GDM1 (cell line): Measurements from ENCODE around the gene KCNC1.

Experiments used
- DNase-seq: peaks from one replicate; lab custom pipeline; 2025; lab: John Stamatoyannopoulos, UW

KCNC1 gene

DNA sequence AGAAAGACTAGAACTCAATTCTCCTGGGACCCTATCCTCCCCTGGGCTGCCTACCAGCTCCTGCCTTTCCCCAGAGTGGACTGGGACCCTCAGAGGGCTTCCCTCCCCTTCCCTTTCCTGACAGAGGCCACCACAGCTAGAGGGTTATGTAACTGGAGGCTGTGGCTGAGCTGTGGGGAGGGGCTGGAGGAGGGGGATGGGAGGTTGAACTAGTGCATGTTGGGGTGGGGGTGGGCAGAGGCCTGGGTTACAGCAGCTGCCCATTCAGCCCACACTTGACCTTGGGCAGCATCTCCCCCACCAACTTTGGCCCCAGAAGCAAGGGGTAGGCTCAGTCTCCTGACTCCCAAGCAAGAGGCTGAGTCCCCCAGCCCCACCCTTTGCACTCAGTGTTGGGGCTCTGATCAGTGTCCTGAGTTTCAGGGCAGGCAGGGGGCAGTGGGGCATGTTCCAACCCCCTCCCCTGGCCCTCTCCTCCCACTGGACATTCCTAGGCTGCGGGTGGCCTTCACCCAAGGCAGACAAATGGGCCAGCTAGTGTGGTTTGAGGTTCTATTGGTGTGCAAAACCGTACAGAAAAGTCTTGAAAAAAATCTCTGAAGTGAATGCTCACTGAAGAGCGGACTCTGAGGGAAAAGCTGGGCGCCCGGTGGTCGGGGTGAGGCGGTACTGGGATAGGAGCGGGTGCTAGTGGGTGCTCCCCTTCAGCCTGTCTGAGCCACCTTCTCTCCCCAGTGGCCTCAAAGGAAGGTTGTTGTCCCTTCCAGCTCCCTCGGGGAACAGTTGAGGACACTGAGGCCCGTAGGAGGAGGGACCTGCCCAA is 3.8 kb downstream of the KCNC1 start:
- no peak for DNase-seq

DNA sequence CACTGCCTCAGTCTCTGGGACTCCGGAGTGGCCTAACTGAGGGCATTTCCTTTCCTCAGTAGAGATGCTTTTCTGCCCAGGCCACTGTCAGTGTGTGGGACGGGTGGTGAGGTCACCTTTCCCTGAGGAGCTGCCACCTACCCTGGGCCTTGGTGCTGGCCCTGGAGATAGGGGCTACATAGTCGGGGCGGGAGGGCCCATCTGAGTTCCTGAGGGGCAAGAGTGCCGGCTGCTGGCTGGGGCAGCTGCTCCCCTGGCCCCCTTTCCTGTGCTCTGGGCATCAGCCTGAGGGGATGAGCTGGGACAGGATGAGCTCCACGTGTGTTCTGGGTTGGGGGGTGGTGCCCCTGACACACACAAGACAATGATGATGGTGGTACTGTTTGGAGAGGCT is 5.4 kb downstream of the KCNC1 start:
- no peak for DNase-seq

DNA sequence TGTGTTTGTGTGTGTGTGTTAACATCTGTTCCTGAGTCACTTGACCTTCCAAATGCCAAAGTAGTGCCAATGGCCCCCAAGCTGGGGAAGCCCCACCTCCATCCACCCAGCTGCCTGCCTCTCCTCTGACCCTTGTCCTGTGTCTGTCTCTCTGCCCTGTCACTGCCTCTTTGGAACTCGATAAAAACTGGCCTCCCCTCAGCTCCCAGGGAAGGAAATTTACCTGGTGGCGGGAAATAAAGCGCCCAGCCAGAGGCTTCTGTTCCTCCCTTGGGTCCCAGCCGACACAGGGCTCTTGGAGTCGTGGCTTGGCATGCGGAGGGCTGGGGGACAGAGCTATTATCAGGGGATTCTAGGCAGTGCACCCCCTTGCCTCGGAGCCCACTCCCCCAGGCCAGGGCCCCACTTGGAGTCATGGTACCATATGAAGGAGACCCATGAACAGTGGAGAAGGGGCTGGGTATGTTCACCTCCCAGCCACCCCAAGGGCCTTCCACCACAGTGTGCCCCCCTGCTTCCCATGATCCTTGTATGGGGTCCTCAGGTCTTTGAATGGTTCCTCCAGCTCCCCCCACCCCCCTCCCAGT is 6.2 kb downstream of the KCNC1 start:
- DNase-seq: no peak

DNA sequence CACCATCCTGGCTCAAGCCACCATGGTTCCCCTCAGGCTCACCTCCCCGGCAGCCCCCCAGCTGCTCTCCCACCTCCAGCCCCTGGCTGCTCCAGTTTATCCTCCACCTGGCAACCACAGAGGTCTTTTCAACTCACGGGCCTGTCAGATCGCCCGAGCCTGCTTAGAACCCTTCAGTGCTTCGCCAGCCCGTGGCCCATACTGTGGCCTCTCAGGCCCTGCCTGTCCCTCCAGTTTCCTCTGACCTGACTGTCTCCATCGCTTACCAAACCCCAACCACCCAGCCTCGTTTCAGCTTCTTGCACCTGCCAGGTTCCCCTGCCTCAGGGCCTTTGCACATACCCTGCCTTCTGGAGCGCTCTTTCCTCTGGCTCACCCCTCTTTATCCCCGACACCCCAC is 6.9 kb downstream of the KCNC1 start:
- no peak for DNase-seq

DNA sequence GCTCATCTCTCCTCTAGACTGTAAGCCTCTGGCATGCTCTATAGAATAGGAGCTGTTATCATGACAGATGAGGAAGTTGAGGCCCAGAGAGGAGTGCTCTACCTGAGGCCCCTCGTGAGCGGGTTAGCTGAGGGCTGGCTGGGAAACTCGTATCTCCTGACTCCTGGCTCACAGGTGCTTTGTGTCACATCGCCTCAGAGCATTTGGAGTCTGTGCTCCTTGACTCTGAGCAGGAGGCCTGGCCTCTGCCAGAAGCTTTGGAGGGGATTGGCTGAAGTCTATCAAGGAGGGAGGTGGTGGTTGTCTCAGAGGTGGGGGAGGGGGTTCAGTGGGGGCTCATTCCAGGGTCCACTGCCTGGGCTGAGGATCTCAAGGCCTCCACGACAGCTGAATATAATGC is 7.4 kb downstream of the KCNC1 start:
- no peak for DNase-seq

DNA sequence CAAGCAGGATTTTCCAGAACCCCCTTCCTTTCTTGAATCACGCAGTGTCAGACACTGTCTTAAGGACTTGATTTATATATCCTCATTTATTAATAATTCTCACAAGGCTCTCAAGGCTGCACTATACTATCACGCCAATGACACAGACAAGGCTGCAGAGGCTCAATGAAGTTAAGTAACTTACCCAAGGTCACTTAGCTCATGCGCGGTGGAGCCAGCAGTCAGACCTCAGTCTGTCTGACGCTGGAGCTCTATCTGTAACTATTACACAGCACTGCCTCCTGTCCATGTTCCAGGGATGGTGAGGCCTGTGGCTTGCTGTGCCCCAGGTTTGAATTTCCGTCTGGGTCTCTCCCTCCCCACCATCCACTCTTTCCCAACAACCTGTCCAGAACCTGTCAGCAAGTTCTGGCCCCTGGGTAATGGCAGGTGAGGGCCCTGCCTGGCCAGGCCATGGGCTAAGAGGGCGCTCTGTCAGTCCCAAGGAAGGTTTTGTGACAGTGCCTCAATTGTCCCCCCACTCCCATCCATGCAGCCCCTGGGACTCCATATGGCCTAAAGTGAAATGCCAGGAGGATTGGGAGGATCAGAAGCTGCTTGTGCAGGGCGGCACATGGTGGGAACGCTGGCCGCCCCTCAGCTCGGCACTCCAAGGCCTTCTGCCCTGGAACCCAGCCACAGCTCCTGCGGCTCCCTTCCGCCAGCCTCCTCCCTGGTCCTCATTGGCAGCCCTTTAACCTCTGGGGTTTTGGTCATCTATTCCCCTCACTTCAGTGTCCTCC is 8.6 kb downstream of the KCNC1 start:
- no peak for DNase-seq

DNA sequence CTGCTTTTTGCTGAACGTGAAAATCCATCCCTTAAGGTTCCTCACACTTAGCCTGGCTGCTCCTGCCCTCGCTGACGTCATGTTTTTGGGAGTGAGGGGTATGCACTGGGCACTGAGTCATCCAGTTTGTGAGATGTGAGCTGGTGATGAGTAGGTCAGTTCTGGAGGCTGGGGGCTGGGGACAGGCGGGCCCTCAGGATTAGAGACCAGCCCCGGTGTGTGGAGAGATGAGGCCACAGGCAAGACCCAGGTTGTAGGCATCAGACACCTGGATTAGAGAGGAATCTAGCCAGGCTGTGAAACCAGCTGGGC is 9.2 kb downstream of the KCNC1 start:
- no peak for DNase-seq

DNA sequence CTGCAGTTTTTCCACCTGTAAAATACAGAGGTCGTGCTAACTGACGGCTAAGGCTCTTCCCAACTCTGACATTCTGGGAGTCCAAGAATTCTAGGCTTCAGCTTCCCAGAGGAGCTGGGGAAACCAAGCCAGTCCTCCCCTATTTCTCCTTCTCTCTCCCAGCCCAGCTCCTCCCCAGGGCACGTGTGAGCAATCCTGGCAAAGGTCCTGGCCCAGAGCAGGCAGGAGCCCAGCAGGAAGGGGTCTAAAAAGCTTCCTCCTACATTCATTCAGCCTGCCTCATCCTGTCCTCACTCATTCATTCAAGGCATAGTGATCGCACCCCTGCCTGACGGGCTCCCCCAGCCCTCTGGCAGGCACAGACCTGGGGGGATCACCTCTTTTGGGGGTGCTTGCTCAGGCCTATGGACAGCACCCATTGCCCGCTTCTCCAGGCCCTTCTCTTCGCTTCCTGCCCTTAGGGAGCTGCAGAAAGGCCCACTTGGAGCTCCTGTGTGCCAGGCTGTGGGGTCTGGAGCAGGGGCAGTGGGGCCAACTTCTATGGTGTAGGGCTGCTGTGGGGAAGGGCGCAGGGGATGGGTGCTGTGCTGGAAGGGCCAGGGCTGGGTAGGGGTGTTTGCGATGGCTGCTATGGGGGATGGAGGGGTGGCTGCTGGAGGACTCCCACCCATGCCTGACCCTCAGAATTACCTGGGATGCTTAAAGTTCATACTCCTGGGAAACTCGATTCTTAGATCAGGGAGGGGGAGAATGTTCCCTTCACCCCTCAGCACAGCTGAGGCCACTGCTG is 9.8 kb downstream of the KCNC1 start:
- no peak for DNase-seq

DNA sequence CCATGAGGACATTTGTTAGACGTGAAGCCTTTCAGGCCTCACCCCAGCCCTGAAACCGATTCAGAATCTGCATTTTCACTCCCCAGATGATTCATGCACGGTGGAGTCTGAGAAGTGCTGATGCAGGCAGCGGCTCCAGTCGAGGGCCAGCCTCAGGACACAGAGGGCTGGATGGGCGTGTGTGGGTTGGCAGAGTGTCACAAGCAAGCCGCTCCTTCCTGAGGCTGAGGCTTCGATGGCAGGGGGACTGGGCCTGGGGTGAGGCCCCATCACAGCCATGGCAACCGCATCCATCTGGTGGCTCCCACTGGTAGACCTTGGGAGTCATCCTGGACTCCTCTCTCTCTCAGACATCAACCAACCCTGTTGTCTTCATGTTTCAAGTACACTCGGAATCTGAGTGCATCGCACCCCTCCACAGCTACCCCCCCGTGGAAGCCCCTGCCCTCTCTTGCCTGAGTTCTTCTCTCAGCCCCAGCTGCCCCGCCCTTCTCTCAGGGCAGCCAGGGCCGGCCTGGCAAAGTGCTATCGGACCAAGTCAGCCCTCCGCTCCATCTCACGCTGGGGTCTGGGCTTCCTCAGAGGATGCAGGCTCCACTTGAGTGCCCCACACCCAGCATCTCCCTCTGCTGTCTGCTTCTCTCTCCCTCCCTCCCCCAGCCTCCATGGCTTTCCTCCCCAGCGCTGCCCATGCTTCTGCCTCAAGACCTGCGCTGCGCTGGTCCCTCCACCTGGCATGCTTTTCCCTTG is 10.6 kb downstream of the KCNC1 start:
- DNase-seq: no peak

DNA sequence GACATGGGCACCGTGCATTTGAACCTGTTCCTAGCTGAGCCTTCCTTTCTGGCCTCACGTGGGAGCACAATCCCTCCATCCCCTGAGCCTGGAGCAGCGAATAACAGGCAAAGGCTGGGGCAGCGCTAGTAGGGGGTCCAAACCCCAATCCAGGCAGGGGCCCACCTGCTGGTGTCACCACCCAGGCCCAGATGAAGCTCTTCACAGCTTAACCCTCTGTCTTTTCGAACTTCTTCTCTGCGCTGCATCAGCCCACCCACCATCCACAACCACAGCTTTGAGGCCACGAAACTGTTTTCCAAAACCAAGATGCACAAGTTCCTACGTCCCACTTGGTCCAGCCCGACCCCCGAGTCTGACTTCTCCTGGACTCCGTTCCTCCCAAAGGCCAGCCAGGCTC is 11.5 kb downstream of the KCNC1 start:
- no peak for DNase-seq

DNA sequence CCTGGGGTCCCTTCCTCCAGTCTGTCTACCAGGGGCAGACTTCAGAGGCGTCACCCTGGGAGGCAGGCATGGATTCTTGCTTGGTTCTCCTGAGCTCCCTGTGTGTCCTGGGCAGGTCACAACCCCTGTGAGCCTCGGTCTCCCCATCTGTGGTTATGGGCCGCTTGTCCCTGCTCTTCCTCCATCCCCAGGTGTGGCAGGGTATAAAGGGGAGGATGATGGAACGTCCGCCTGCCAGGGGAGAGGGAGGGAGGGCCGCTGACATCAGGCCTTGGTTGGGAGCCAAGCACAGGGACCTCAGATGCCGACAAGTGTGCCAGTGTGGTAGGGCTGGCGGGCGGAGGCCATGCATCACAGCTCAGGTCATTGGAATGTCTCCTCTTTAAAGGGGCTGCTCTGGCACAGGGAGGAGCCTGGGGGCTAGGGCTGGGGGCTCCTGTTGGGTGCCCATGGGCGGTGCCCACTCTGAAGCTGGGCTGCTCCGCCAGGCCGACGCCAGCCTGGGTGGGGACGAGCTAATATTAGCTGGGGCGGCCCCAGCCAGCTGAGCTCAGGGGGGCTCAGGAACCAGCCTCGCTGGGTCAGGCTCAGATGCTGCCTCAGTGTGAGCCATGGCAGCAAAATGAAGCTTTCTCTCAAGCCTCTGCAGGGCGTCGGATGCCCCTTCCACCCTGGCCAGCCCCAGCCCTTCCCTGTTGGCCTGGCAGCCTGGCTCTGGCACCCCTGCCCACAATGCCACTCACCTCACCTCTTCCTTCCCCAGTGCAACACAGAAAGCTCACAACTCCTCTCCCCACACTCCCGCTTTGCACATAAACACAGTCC is 12.8 kb downstream of the KCNC1 start:
- no peak for DNase-seq

DNA sequence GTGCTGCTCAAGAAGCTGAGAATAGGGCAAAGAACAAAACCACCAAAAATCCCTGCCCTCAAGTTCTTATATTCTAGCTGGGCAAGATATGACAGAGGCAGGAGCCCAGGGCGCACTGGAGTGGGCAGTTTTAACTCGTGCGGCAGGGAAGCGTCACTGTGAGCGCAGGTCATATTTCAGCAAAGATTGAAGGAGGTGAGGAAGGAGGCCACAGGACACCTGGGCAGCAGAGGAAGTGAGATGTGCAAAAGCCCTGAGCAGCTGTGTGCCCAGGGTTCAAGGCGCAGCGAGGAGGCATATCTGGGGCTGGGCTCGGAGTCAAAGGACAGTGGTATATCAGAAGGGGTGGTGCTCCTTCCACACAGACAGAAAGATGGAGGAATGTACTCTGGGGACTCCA is 13.5 kb downstream of the KCNC1 start:
- DNase-seq: no peak

DNA sequence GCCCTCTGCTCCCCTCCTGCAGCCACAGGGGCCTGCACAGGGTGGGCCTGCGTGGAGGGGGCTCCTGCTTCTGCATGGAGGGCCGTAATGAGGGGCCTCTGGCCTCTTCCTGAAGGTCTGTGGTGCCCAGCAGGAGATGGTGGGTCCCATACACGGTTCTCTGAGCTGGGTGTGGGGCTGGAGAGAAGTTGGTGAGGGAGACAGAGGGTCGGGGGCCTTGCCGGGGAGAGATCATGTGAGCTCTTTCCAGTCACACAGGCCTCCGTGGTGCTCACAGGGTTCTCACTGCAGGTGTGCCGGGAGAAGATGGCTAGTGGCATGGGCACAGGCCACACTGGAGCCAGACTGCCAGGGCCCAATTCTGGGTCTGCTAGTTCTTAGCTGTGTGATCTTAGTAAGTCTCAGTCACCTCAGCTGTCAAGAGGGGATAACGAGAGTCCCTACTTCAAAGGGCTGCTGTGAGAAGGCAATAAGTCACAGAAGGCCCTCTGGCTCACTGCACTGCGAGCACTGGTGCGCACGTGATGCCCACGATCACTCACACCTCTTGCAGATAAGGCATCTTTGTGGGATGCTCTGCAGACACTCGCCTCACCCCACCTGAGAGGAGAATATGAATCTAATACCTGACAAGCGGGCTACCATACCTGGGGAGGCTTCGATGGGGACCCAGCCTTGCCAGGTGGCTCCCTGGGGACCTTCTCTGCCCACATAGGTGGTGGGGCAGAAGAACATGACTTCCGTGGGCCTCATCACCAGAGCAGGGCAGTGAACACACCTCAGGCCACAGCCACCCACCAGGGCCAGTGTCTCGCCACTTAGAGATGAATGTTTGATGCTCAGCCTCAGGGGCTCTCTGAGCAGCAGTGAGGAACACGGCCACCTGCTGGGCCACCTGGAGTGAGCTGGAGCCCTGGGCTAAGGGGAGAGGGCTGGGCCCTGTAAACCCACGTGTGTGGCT is 14.5 kb downstream of the KCNC1 start:
- no peak for DNase-seq

DNA sequence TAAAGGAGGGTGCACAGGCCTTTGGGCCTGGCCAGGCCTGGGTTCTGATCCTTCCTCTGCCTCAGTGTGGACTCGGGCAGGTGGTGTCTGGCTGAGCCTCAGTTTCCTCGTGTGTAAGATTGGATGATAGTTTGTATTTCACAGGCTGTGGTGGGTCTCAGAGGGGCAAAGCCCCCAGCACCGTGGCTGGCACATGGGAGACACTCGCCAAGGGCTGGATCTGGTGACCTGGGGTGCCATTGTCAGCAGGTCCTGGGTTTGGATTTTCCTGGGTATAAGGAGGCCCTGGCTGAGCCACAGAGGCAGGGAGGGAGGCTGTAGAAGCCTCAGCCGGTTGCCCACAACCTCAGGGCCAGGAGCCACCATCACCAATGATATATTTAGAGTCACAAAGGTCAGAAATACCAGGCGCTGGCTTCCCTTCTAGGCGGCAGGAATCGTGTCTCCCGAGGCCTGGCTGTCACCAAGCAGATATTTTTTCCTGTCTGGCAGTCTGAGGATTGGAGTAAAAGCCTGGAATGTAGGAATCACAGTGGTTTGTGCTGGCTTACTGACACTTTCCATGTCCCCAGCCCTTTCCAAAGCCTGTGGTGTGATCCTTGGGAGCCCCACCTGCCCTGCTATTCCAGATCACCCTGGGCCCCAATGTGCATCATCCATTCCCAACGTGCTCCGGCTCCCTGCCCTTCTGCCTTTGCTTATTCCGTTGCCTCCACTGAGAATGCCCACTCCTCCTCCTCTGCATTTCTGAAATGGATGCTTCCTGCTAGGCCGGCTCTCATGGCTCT is 15.6 kb downstream of the KCNC1 start:
- DNase-seq: no peak

DNA sequence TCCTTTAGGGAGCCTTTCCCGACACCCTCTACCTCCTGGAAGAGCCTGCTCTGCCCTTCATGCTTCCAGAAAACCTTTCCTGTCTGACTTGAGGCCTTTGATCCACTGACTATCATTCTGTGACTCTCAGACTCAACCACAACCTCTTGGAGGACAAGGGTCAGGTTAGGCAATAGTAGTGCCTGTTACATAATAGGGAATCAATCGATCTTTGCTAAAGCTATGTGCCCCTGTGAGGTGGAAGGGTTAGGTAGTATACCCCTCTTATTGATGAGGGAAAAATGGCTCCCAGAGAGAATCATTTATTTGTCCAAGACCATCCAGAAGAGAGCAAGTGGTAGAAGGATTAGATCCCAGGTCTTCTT is 16.2 kb downstream of the KCNC1 start:
- no peak for DNase-seq

DNA sequence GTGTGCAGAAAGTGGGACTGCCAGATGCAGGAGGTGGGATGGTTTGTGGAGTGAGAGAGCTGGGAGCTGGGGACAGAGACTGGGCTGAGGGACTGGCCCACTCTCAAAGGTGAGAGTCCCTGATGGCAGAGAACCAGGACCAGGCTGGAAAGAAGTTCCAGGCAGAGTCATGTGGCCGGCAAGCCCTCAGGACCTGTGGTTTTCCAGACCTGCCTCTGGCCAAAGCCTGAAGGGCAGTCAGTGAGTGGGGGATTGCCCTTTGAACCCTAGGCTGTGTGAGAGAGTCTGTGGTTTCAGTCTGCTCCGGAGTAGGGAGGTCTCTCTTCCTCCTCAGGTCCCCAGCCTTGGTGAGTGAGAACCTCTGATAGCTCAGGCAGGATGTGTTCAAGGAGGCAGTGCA is 17.0 kb downstream of the KCNC1 start:
- no peak for DNase-seq

DNA sequence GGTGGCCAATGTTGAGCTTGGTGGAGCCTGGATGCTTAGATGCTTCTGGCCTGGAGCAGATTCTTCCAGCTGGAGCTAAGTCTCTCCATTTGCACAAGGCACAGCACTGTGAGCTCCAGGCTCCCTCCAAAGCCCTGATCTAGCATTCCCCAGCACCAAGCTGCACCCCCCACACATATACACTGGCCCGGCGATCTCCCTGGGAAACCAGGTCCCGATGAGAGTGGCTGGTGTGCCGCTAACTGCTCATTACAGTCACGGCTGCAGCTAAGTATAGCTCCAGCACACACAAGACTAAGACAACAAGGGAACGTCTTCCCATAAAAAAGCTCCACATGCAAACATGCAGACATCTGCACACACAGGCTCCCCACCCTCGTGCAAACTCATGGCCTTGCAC is 17.6 kb downstream of the KCNC1 start:
- no peak for DNase-seq

DNA sequence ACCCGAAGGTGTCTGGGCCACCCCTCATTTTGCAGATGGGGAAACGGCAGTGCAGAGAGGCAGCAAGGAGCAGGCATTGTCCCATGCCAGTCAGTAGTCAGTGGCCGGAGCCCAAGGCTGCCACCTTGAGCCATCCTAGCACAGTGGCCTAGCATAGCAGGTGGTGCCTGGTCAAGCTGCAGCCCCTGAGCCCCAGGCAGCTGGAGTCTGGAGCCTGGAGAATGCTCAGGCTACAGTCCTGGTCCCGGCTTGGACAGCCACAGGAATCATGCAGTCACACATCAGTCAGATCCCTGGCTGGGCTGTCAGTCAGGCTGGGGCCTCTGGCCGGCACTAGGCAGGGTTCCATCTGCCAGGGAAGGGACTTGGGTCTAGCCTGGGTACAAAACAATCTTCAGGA is 18.6 kb downstream of the KCNC1 start:
- no peak for DNase-seq

DNA sequence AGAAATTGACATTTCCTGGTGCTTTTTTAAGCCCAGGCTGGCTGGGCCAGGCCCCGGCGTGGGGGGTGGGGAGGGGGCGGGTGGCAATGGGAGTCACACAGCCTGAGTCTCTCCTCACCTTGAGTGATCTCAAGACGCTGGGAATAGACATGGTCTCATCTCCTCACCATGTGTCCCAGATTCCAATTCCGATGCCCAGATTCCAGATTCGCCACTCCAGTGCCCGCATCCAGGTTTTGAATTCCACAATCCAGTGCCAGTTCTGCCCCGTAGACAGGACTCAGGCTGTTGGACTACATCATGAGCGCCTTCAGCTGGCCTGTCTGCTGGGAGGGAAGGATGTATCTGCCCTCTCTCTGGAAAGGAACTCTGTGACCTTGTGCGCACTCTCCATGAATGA is 19.1 kb downstream of the KCNC1 start:
- DNase-seq: no peak
